Bone marrow (tissue), 2 donors: Measurements from ENCODE around the gene ALG9.
"Not testable (repeated sequence)": the region's sequence is repeated elsewhere in the genome, so short reads cannot be mapped to it uniquely, and the experiment has no call there.

Experiments used
- DNase-seq, 2 donors: peaks; one replicate each; lab custom pipeline; 2025; lab: John Stamatoyannopoulos, UW

The ALG9 gene, protein sequence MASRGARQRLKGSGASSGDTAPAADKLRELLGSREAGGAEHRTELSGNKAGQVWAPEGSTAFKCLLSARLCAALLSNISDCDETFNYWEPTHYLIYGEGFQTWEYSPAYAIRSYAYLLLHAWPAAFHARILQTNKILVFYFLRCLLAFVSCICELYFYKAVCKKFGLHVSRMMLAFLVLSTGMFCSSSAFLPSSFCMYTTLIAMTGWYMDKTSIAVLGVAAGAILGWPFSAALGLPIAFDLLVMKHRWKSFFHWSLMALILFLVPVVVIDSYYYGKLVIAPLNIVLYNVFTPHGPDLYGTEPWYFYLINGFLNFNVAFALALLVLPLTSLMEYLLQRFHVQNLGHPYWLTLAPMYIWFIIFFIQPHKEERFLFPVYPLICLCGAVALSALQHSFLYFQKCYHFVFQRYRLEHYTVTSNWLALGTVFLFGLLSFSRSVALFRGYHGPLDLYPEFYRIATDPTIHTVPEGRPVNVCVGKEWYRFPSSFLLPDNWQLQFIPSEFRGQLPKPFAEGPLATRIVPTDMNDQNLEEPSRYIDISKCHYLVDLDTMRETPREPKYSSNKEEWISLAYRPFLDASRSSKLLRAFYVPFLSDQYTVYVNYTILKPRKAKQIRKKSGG

DNA sequence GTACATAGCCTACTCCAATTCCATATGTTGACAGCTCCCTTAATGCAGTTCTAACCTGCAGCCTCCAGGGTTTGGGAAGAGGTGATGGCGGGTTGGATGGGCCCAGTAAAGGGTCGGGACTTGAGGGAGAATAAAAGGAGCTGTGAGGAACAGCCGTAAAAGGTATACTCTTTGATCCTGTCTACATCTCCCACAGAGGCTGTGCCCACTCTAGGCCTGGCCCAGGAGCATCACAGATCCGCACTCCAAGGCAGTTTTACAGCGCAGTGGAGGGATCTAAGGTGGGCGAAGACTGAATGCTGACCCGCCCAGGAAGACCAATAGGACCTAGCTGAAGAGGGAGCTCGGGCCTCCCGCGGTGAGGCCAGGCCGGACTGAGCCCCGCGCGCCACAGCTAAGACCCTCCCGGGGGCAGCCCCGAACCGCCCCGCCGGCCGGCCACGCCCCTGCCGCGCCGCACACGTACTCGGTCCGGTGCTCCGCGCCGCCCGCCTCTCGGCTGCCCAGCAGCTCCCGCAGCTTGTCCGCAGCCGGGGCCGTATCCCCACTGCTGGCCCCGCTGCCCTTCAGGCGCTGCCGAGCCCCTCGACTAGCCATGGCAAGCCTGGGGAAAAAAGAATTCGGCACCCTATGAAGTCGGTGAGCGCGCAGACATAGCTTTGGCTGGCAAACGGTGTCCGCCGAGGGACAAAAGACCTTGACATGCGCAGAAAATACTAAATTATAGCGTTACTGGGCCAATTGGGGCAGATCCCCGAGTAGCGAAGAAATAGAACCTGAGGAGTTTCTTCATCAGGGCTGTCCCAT lies at the start of gene ALG9:
TSS of gene ALG9 (minus strand) at position 696 of the 807 bp plus-strand sequence. CDS start at position 597, 99 bp downstream.
- DNase-seq = peak; percentile 61 to 65

DNA sequence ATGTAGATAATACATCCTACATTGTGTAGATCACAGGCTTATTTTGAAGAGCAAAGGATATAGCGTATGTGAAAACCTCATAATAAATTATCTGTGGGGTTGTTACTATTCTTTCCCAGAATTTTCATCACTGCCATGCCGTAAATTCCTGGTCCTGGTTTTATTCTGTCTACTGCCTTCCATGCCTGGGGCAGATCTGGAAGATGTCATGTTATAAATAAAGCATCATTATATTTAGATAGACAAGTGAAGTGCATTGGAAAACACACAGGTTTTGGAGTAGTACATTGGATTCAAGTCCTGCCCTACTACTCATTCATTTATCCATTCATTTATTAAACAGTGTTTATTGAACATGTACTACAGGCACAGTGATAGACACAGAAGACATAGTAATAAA lies 49.5 kb upstream of the ALG9 start:
- DNase-seq = no peak

DNA sequence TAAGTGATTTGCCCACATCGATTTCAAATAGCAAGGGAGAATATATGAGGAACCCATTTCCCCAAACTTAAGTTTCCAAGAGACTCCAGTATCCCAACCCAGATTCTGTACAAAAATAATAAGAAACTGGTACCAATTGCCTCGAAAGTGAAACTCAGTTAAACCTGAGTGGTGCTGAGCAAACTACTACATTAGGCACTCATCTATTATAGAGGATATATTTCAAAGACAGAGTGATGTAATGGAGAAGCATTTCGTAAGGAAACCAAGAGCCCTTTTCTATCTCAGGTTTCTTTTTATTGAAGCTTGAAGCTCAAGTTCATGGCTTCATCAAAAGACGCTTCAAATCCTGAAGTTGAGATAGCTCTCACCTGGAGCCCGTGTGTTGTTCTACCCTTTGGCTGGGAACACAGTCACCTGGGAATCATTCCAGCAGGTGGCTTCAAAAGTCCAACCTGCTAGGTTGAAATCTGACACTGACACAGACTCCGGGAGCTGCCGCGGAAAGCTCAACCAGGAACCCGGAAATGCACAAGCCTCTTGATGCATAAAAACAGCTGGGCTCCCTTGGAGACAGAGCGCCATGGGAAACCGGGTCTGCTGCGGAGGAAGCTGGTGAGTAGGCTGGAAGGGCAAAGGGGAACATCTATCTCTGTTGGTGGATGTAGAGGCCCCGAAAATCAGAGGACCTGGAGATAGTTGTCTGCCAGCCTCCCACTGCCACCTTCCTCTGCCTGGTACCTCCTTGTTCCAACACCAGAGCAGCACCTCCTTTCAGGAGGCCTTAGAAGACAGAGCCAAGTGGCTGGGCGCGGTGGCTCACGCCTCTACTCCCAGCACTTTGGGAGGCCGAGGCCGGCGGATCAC lies 47.2 kb upstream of the ALG9 start, which contains the start of gene C11orf52:
TSS of gene C11orf52 (plus strand) at position 524 of the 867 bp plus-strand sequence. CDS start at position 584, 60 bp downstream.
- no peak for DNase-seq

DNA sequence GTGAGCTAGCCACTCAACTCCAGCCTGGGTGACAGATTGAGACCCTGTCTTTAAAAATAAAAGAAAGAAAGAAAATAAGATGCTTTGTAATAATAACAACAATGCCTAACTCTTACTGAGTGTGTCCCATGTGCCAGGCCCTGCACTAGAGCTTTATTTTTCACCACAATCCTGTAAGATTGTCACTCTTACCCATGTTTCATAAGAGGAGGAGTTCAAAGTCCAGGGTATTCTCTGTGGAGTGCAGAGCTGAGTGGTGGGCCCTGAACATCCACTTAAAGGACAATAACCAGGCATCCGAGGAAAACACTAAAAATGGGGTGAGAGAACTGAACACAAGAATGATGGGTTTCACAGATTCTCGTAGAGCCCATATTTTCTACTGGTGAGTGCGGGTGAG lies 46.4 kb upstream of the ALG9 start:
- no peak for DNase-seq

DNA sequence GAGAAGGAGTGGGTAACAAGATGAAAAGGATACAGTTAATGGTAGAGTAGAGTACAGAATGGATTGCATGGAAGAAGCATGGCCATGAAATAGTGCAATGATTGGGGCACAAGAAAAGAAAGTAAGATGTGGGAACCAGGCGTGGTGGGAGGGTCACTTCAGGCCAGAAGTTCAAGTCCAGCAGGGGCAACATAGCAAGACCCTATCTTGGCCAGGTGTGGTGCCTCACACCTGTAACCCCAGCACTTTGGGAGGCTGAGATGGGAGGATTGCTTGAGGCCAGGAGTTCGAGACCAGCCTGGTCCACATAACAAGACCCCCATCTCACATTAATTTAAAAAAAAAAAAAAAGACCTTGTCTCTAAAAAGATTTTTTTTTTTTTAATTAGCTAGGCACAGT lies 45.9 kb upstream of the ALG9 start:
- DNase-seq = no peak

DNA sequence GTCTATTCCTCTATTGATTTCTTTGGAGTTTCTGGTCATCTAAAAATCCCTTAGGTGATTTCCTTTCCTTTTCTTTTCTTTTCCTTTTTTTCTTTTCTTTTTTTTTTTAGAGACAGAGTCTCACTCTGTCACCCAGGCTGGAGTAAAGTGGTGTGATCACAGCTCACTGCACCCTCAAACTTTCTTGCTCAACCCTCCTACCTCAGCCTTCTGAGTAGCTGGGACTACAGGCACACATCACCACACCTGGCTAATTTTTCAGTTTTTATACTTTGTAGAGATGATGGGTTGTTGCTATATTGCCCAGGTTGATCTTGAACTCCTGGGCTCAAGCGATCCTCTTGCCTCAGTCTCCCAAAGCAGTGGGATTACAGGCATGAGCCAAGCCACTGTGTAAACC lies 45.4 kb upstream of the ALG9 start:
- no peak for DNase-seq

DNA sequence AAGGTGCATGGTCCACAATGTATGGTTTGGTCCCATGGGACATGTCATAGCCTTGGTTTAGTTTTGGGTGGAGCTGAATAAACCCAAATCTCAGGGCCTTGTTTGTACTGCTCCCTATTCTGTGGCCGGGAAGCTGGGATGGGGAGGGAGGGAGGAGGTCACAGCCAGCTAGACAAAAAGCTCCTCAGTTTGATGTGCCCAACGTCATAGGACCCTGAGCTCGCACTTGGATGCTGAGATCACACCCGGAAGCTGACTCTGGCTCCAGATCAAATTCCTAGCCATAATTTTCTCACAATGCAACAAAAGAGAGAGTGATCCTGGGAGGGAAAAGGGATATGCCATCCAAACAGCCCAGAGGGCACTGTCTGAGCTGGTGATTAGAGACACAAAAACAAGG lies 42.6 kb upstream of the ALG9 start:
- no peak for DNase-seq

DNA sequence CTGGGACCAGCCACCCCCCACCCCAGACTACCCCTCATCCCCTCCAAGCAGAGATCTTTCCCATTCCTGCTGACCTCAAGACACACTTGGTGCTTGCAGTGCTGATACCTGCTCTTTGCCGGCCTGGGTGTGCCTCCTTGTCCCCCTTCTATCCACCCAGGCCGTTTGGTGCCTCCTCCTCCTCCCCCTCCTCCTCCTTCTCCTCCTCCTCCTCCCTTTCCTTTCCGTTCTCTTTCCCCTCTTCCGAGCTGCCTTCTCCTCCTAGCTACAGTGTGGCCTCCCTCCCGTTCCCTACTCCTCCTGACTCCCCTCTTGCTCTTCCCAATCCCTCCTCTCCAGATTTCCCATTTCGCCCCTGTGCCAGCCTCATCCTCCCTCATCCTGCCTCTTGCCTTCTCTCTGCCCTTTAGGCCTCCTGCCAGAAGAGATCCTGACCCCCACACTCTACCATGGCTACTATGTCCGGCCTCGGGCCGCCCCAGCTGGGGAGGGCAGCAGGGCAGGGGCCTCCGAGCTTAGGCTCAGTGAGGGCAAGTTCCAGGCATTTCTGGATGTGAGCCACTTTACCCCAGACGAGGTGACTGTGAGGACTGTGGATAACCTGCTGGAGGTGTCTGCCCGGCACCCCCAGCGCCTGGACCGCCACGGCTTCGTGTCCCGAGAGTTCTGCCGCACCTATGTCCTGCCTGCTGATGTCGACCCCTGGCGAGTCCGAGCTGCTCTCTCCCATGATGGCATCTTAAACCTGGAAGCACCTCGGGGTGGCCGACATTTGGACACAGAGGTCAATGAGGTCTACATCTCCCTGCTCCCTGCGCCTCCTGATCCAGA lies 41.9 kb upstream of the ALG9 start:
- no peak for DNase-seq

DNA sequence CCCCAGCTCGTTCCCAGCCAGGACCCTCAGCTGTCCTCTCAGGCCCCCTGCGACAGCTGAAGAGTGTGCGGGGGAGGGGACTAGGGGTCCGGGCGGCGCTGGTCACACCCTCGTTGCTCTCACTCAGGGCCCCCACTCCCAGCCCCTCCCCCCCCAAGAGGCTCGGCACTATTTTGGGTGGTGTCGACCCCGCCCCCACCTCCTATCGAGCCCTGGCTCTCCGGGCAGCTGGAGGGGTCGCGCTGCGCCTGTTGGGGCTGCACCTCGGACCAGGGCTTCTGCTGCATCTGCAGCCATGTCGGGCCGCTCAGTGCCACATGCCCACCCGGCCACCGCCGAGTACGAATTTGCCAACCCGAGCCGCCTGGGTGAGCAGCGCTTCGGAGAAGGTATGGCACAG lies 41.2 kb upstream of the ALG9 start, which contains the start of gene HSPB2:
TSS of gene HSPB2 (plus strand) at position 200 of the 400 bp plus-strand sequence. CDS start at position 296, 96 bp downstream.
- no peak for DNase-seq

DNA sequence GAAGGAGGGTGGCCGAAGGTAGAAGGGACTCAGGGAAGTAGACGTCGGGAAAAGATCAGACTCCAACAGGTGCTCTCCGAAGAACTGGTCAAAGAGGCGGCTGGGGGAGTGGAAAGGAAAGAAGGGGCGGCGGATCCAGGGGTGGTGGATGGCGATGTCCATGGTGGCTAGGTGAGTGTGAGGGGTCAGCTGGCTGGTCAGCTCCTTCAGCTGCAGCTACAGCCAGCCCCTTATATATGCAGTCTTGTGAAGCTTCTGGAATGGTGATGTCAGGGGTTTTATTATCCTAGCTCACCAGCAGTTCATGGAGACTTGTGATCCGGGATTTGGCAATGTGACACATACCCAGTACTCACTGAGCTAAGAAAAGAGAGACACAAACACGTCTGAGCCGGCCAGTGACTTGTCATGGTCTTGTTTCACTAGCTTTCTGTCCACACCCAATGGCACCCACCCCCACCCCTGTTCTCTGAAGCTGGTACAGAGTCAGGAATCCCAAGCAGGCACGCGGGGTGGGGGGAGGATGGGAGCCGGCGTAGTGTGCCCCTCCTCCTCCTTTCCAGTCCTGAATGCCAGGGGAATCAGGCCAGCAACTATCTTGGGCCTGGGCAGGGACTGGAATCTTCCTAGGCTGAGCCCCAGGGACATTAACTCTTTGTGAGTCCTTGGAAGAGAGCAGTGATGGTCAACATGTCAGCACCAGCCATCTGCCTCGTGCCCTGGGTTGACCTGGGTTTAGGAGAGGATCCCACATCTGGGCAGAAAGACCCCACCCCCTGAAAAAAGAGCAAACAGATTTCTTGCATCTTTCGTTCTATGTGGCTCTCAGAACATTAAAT lies 40.4 kb upstream of the ALG9 start, which contains the start of gene CRYAB:
TSS of gene CRYAB (minus strand) at position 208 of the 839 bp plus-strand sequence. CDS start at position 162, 46 bp downstream.
- DNase-seq = no peak

DNA sequence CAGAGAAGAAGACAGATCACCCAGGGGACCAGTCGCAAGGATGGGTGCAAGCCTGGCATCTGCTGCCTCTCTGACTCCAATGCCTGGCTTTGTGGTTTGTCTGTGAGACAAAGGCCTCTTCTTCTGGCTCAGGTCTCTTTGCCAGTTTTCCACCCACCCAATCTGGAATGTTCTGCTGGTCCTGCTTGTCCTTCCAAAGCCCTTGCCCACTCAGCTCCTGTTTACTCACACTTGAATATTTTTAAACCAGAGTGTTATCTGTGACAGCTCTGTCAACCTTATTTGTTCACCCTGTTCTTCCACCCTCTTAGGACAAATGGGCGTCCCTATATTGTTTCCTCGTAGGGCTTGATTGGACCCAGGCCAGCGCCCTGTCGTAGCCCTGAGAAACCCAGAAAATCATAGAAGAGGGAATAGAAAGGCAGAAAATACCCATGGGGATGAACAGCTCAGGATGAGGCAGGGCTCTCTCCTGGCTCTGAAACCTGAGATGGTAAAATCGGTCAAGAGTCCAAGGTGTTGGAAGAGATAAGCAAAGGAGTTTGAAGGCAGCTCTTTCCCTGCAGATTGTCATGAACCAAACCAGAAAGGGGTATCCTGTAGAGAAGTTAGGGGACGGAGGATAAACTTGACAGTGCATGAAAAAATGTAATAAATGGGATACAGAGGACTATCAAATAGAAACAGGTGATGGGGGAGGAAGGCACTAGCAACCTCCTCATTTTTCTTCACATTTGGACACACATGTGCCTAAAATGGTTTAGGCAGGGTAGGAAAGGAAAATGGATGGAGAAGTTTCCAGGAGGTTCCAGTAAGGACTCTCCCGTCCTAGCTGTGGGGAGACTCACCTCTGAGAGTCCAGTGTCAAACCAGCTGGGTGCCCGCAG lies 39.5 kb upstream of the ALG9 start:
- no peak for DNase-seq

DNA sequence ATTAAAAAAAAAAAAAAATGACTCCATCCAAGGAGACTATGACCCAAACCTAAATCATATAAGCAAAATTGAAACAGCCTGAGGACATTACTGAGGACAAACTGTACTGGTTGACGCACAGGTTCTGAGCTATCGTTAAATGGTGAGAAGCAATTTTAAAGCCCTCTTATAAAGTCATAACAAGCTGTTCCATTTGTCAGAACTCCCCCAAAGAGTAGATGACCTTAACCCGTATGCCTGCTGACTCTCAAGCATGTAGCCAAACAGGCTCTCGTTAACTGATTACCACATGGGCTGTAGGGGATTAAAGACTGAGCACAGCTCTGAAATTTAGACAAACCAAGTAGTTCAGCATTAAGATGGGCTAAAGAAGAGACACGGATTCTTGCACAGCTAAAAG lies 38.0 kb upstream of the ALG9 start:
- DNase-seq = no peak

DNA sequence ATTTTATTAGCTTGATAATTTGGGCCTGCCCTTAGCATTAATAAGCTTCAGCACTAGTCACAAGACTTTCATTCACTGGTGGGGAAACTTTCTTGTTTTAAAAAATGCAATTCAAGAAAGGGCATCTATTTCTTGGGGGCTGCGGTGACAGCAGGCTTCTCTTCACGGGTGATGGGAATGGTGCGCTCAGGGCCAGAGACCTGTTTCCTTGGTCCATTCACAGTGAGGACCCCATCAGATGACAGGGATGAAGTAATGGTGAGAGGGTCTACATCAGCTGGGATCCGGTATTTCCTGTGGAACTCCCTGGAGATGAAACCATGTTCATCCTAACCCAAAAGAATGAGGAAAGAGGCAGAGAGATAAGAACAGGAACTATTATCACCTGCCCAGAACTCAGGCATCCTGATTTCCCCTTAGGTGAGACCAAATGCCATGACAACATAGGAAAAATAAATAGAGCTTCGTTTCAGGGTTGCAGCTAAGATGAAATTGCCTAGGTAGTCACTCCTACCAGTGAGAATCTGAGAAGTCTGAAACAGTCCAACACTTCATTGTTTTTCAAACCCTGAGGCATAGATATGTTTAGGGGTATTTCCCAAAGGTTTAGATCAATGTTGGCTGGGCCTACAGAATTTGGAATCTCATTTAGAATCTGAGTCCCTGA lies 37.4 kb upstream of the ALG9 start:
- no peak for DNase-seq

DNA sequence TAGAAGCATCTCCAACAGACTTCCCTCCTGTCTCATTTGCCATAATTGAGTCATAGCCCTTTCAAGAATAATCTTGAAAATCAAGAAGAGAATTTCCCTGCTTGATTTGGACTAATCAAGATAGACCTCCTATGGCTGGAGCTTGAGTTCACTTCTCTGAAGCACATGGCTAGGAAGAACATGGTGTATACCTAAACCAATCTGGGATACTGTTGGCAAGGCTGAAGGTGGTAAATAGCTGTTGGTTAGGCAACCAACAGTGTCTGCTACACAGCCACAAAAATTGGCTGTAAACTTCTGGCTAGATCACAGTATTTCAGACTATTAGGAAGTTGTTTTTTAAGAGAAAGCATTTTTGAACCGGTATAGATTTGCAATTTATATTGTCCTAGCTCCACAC lies 35.3 kb upstream of the ALG9 start:
- no peak for DNase-seq

DNA sequence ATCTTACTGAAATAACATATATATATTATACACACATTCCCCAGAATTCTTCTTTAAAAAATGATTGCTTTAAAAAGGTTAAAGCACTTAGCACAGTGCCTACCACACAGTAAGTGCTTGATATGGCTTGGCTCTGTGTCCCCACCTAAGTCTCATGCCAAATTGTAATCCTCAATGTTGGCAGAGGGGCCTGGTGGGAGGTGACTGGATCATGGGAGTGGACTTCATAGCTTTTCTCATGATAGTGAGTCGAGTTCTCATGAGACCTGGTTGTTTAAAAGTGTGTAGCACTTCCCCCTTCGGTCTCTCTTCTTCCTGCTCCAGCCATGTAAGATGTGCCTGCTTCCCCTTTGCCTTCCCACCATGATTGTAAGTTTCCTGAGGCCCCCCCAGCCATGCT lies 34.0 kb upstream of the ALG9 start:
- no peak for DNase-seq

DNA sequence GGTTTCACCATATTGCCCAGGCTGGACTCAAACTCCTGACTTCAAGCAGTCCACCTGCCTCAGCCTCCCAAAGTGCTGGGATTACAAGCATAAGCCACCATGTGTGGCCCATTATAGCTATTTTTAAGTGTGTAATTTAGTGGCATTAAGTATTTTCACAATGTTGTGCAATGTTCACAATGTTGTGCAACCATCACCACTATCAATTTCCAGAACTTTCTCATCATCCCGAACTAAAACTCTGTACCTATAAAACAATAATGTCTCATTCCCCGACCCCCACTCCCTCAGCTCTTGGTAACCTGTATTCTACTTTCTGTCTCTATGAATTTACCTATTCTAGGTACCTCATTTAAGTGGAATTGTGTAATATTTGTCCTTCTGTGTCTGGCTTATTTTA lies 15.5 kb upstream of the ALG9 start:
- DNase-seq = no peak

DNA sequence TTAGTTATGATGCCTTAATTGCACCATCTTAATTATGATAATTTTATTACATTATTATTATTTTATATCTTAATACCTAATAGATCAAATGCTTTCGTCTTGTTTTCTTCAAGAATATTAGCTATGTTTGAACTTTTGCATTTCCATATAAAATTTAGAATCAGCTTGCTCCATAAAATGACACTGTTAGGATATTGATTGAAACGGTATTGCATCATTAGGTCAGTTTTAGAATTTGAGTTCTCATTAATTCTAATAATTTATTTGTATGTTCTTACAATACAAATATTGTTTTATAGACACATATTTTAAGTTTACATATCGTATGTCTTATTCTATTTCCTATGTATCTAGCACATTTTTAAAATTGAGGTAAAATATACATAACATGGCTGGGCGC lies 14.7 kb upstream of the ALG9 start:
- no peak for DNase-seq

DNA sequence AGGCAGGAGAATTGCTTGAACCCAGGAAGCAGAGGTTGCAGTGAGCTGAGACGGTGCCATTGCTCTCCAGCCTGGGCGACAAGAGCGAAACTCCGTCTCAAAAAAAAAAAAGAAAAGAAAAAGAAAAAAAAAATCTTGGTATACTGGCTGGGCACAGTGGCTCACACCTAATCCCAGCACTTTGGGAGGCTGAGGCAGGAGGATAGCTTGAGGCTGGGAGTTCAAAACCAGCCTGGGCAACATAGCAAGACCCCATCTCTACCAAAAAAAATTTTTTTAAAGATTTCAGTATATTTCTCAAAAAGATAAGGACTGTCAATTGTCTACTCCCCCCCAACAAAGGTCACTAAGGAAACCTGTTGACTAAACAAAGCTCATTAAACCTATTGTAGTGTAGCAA lies 13.7 kb upstream of the ALG9 start:
- not testable (repeated sequence) for DNase-seq
